Central memory CD4-positive, alpha-beta T cell (primary cell): ENCODE results near the gene INO80B.
"Not testable (repeated sequence)": the region's sequence is repeated elsewhere in the genome, so short reads cannot be mapped to it uniquely, and the experiment has no call there.

Experiments used
- DNase-seq: peaks from one replicate; pipeline ENCODE4 v3.0.0; 2022

The INO80B gene

GRCh38 chr2:74426181-74426758 is 28.6 kb upstream of the INO80B start:
- no peak for DNase-seq

GRCh38 chr2:74427551-74427950 is 27.3 kb upstream of the INO80B start:
- no peak for DNase-seq

GRCh38 chr2:74428675-74429074 is 26.2 kb upstream of the INO80B start:
- no peak for DNase-seq

GRCh38 chr2:74429487-74430451 is 25.1 kb upstream of the INO80B start:
- DNase-seq: no peak

- DNase-seq: no peak
Observed at GRCh38 chr2:74430502-74430901, 24.4 kb upstream of the INO80B start.

GRCh38 chr2:74436111-74436805 is 18.6 kb upstream of the INO80B start:
- no peak for DNase-seq

- no peak for DNase-seq
Observed at GRCh38 chr2:74436848-74437695, 17.8 kb upstream of the INO80B start.

- DNase-seq: no peak
Observed at GRCh38 chr2:74438248-74438647, 16.6 kb upstream of the INO80B start.

GRCh38 chr2:74439373-74439772 is 15.5 kb upstream of the INO80B start:
- DNase-seq: no peak

GRCh38 chr2:74439803-74440377 is 15.0 kb upstream of the INO80B start:
- DNase-seq: no peak

- peak; percentile 19 for DNase-seq
Observed at GRCh38 chr2:74440378-74441169, 14.3 kb upstream of the INO80B start.

GRCh38 chr2:74441170-74441689 is 13.7 kb upstream of the INO80B start:
- DNase-seq: no peak

GRCh38 chr2:74441690-74442482 is 13.0 kb upstream of the INO80B start, which contains the start of gene RTKN:
RTKN (minus strand) TSS chr2:74441937; CDS start chr2:74441816, 121 bp downstream.
- no peak for DNase-seq

GRCh38 chr2:74442483-74443297 is 12.2 kb upstream of the INO80B start:
- not testable (repeated sequence) for DNase-seq

- no peak for DNase-seq
Observed at GRCh38 chr2:74444498-74445318, 10.2 kb upstream of the INO80B start.

- DNase-seq: no peak
Observed at GRCh38 chr2:74447230-74447999, 7.5 kb upstream of the INO80B start.

- no peak for DNase-seq
Observed at GRCh38 chr2:74448771-74449170, 6.1 kb upstream of the INO80B start.
